ENCODE measurements around the gene RBM20. TPM values are rescaled to one million over a fixed set of nuclear protein-coding genes. Genes with fewer than 3 reads are reported as not detected.

The RBM20 gene
- total RNA-seq, 1 experiment from 2014 or later, result 0.17 TPM

- no peaks in the 10 kb centered on the region for H3K79me1 ChIP-seq (ENCODE audit: insufficient read depth, low read depth, low read length, poor library complexity, severe bottlenecking)
- H4K91ac ChIP-seq (ENCODE audit: insufficient read length, low read depth, low read length), result no peak overlapping the region
- H3K9me3 ChIP-seq (ENCODE audit: control insufficient read depth, low read depth, low read length), result no peaks in the 10 kb centered on the region
- Mint-ChIP-seq H3K4me3 (no peak overlapping the region), H3K36me3 (ENCODE audit: insufficient read depth in 1 of 3, low read depth in 3 of 3) (no peaks in the 10 kb centered on the region), H3K27ac (no peak overlapping the region), H3K9me3 (no peaks in the 10 kb centered on the region), H3K4me1 (no peaks in the 10 kb centered on the region), H3K27me3 (ENCODE audit: low read depth) (peaks cover 2% of the 10 kb centered on the region)
- H2BK120ac ChIP-seq (ENCODE audit: low read depth, low read length, poor library complexity, severe bottlenecking), result no peak overlapping the region
- no peak overlapping the region for H4K5ac ChIP-seq (ENCODE audit: insufficient read length, low read depth, low read length)
- TF ChIP-seq CTCF (conservative IDR thresholded peaks at IDR 0.05), result no peak
- no peak overlapping the region for H3K56ac ChIP-seq (ENCODE audit: insufficient read length, low read depth, low read length)
- H3K27me3 ChIP-seq (ENCODE audit: insufficient read depth, low read length), result no peaks in the 10 kb centered on the region
- H4K20me1 ChIP-seq (ENCODE audit: control insufficient read depth, insufficient read depth, insufficient read length), result no peaks in the 10 kb centered on the region
- H3K4me2 ChIP-seq (ENCODE audit: insufficient read depth, insufficient read length, low read length), result no peak overlapping the region
- DNase-seq, result no peak
- H2BK20ac ChIP-seq (ENCODE audit: low read depth, low read length, poor library complexity, severe bottlenecking), result no peak overlapping the region
- no peak overlapping the region for H3K18ac ChIP-seq (ENCODE audit: insufficient read length, low read depth, low read length)
- H3K4me1 ChIP-seq (ENCODE audit: insufficient read depth, low read length), result no peaks in the 10 kb centered on the region
- no peak overlapping the region for H2BK15ac ChIP-seq (ENCODE audit: low read depth, low read length)
- no peak overlapping the region for H3K4ac ChIP-seq (ENCODE audit: low read depth, low read length)
- no peak overlapping the region for H4K8ac ChIP-seq (replicated peaks; ENCODE audit: insufficient read length, low read depth, low read length)
- H3K23me2 ChIP-seq (ENCODE audit: insufficient read length, low read depth, low read length, poor library complexity, severe bottlenecking), result no peaks in the 10 kb centered on the region
- H3K14ac ChIP-seq (ENCODE audit: insufficient read depth, low read length), result no peak overlapping the region
- H2AFZ ChIP-seq (ENCODE audit: low read length), result no peak overlapping the region
- H3K79me2 ChIP-seq (ENCODE audit: insufficient read depth, low read length), result no peaks in the 10 kb centered on the region
- H3K23ac ChIP-seq (ENCODE audit: insufficient read length, low read depth, low read length), result no peak overlapping the region
- WGBS (ENCODE audit: extremely low coverage, insufficient read length, low lambda C conversion rate), result no CpG with 5 or more reads among the region's 3 CpGs
- no peak overlapping the region for H3K27ac ChIP-seq (ENCODE audit: insufficient read length, low read depth, low read length)
- no peak overlapping the region for H2AK5ac ChIP-seq (ENCODE audit: insufficient read length, low read length)
- H3T11ph ChIP-seq (ENCODE audit: low read length), result no peak overlapping the region
- no peak overlapping the region for H2BK12ac ChIP-seq (ENCODE audit: insufficient read length, low read depth, low read length)
- H3K9ac ChIP-seq (ENCODE audit: extremely low read depth, insufficient read length, low read length), result no peak overlapping the region
- no peak overlapping the region for H2BK5ac ChIP-seq (ENCODE audit: insufficient read length, low read length)
Observed at GRCh38 chr10:110779489-110779888, 135.4 kb downstream of the RBM20 start.
